AG09319 (cell line): ENCODE measurements around the gene RAG2.

Source experiments
- DNase-seq: peaks from one replicate; pipeline ENCODE4 v3.0.0-alpha.2; 2010; ENCODE audit warnings: low read depth; ENCODE audit errors: extremely low read depth
- CTCF ChIP-seq: IDR thresholded peaks from 2 replicates; pipeline ENCODE4 v1.5.1; 2011; ENCODE audit warnings: low read depth, mild to moderate bottlenecking, inconsistent platforms, low read length, moderate library complexity

Gene RAG2

GRCh38 chr11:36550385-36551115, 47.5 kb downstream of the RAG2 start:
- no peak for TF ChIP-seq CTCF
- DNase-seq, result no peak
